Measurements from ENCODE around the gene ZNF771. TPM values are rescaled to one million over a fixed set of nuclear protein-coding genes. Genes with fewer than 3 reads are reported as not detected.

The ZNF771 gene
- total and polyA plus RNA-seq, 2 experiments from 2014 or later, result 10.8 to 12.0 TPM

DNA sequence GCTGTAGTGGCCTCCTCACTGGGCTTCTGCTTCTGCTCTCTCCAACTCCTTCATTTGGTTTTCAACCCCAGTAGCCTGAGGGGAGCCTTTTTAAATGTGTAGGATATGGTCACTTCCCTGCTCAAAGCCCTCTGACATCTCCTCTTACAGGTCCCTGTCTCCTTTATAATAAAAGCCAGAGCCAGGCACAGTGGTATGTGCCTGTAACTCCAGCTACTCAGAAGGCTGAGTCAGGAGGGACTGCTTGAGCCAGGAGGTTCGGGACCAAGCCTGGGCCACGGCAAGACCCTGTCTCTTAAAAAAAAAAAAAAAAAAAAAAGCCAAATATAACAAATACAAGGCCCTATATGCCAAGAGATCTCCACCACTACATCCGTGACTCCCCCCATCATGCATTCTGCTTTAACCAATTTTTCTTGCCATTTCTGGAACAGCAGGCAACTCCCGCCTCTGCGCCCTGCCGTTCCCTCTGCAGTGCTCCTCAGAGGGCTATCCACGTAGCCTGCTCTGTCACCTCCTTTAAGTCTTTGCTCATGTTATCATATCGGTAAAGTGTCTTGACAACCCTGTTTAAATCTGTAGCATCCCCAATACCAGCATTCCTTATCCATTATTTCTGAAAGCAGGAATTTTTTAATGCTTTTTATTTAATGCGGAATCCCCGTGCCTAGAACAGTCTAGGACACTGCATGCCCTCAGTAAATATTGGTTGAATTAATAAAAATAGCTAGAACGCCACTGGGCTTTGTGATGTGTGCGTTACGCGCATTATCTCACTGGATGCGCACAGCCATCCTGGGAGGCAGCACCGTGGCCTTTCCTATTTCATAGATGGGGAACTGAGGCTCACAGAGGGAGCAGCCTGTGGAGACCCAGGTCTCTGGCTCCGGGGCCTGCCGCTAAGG is 9.5 kb downstream of the ZNF771 start (continued):
- TF ChIP-seq, protein P1, sequence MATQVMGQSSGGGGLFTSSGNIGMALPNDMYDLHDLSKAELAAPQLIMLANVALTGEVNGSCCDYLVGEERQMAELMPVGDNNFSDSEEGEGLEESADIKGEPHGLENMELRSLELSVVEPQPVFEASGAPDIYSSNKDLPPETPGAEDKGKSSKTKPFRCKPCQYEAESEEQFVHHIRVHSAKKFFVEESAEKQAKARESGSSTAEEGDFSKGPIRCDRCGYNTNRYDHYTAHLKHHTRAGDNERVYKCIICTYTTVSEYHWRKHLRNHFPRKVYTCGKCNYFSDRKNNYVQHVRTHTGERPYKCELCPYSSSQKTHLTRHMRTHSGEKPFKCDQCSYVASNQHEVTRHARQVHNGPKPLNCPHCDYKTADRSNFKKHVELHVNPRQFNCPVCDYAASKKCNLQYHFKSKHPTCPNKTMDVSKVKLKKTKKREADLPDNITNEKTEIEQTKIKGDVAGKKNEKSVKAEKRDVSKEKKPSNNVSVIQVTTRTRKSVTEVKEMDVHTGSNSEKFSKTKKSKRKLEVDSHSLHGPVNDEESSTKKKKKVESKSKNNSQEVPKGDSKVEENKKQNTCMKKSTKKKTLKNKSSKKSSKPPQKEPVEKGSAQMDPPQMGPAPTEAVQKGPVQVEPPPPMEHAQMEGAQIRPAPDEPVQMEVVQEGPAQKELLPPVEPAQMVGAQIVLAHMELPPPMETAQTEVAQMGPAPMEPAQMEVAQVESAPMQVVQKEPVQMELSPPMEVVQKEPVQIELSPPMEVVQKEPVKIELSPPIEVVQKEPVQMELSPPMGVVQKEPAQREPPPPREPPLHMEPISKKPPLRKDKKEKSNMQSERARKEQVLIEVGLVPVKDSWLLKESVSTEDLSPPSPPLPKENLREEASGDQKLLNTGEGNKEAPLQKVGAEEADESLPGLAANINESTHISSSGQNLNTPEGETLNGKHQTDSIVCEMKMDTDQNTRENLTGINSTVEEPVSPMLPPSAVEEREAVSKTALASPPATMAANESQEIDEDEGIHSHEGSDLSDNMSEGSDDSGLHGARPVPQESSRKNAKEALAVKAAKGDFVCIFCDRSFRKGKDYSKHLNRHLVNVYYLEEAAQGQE (IDR thresholded peaks at IDR 0.05; ENCODE audit: unreplicated experiment), result no peak
- TF ChIP-seq ZNF114 (CRISPR knock-in tag; IDR thresholded peaks at IDR 0.05) (no peak), EZH2phosphoT487 (IDR thresholded peaks at IDR 0.05; ENCODE audit: unreplicated experiment) (no peak), CREB1 (CRISPR knock-in tag; IDR thresholded peaks at IDR 0.05; ENCODE audit: low read depth) (no peak), POLR2AphosphoS5 (IDR thresholded peaks at IDR 0.05; ENCODE audit: low read depth) (no peak), NANOG (IDR thresholded peaks at IDR 0.05; ENCODE audit: borderline replicate concordance) (no peak), JUNB (IDR thresholded peaks at IDR 0.05; ENCODE audit: unreplicated experiment) (no peak), EZH2 (IDR thresholded peaks at IDR 0.05; ENCODE audit: low read depth, unreplicated experiment) (no peak), ZNF331 (CRISPR knock-in tag; IDR thresholded peaks at IDR 0.05; ENCODE audit: low read depth) (no peak)
- TF ChIP-seq, protein P2, sequence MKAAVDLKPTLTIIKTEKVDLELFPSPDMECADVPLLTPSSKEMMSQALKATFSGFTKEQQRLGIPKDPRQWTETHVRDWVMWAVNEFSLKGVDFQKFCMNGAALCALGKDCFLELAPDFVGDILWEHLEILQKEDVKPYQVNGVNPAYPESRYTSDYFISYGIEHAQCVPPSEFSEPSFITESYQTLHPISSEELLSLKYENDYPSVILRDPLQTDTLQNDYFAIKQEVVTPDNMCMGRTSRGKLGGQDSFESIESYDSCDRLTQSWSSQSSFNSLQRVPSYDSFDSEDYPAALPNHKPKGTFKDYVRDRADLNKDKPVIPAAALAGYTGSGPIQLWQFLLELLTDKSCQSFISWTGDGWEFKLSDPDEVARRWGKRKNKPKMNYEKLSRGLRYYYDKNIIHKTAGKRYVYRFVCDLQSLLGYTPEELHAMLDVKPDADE (IDR thresholded peaks at IDR 0.05), result no peak

DNA sequence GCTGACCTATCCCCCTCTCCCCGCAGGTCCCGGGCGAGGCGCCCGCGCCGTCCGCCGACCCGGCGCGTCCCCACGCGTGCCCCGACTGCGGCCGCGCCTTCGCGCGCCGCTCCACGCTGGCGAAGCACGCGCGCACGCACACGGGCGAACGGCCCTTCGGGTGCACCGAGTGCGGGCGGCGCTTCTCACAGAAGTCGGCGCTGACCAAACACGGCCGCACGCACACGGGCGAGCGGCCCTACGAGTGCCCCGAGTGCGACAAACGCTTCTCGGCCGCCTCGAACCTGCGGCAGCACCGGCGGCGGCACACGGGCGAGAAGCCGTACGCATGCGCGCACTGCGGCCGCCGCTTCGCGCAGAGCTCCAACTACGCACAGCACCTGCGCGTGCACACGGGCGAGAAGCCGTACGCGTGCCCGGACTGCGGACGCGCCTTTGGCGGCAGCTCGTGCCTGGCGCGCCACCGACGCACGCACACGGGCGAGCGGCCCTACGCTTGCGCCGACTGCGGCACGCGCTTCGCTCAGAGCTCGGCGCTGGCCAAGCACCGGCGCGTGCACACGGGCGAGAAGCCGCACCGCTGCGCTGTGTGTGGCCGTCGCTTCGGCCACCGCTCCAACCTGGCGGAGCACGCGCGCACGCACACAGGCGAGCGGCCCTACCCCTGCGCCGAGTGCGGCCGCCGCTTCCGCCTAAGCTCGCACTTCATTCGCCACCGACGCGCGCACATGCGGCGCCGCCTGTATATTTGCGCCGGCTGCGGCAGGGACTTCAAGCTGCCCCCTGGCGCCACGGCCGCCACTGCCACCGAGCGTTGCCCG is 10.3 kb downstream of the ZNF771 start:
- H2AFZ ChIP-seq, result peak overlapping the region; percentile 63
- H3K4me1 ChIP-seq (ENCODE audit: insufficient read depth), result no peaks in the 10 kb centered on the region
- peaks cover 37% of the 10 kb centered on the region for H3F3A ChIP-seq (replicated peaks; ENCODE audit: low read depth)
- DNase-seq (ENCODE audit: low spot score) (peak; percentile 97), ATAC-seq (peak; percentile 91)
- peak overlapping the region; percentile 62 for H3K4me3 ChIP-seq
- H3K9me2 ChIP-seq (ENCODE audit: insufficient read depth), result no peaks in the 10 kb centered on the region
- no peaks in the 10 kb centered on the region for H3K27me3 ChIP-seq (ENCODE audit: insufficient read depth)
- Mint-ChIP-seq H3K27me3 (ENCODE audit: insufficient read depth, low read depth, poor library complexity) (peaks cover 12% of the 10 kb centered on the region), H3K4me1 (peaks cover 11% of the 10 kb centered on the region), H3K9me3 (no peaks in the 10 kb centered on the region), H3K27ac (no peak overlapping the region), H3K4me3 (peak overlapping the region; percentile 66; the same call in 1 of the 3 replicates), H3K36me3 (ENCODE audit: low read depth) (peaks cover 46% of the 10 kb centered on the region)
- H3K4me2 ChIP-seq, result peak overlapping the region; percentile 86
- H3K36me3 ChIP-seq (ENCODE audit: insufficient read depth), result peaks cover 7% of the 10 kb centered on the region
- H3K27ac ChIP-seq (ENCODE audit: low read depth), result peak overlapping the region; percentile 69; the same call in 1 of the 2 replicates
- no peak for TF ChIP-seq ZNF114 (CRISPR knock-in tag; IDR thresholded peaks at IDR 0.05)
- TF ChIP-seq, protein P3, sequence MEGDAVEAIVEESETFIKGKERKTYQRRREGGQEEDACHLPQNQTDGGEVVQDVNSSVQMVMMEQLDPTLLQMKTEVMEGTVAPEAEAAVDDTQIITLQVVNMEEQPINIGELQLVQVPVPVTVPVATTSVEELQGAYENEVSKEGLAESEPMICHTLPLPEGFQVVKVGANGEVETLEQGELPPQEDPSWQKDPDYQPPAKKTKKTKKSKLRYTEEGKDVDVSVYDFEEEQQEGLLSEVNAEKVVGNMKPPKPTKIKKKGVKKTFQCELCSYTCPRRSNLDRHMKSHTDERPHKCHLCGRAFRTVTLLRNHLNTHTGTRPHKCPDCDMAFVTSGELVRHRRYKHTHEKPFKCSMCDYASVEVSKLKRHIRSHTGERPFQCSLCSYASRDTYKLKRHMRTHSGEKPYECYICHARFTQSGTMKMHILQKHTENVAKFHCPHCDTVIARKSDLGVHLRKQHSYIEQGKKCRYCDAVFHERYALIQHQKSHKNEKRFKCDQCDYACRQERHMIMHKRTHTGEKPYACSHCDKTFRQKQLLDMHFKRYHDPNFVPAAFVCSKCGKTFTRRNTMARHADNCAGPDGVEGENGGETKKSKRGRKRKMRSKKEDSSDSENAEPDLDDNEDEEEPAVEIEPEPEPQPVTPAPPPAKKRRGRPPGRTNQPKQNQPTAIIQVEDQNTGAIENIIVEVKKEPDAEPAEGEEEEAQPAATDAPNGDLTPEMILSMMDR (conservative IDR thresholded peaks at IDR 0.05; ENCODE audit: low read depth in 2 of 2), result peak in 1 of 2 experiments; percentile 46; a peak in 2 of 4 replicates
- TF ChIP-seq POLR2AphosphoS5 (IDR thresholded peaks at IDR 0.05; ENCODE audit: low read depth), result peak; percentile 73
- peak; percentile 56 for TF ChIP-seq CREB1 (CRISPR knock-in tag; IDR thresholded peaks at IDR 0.05; ENCODE audit: low read depth)
- TF ChIP-seq ZNF331 (CRISPR knock-in tag; IDR thresholded peaks at IDR 0.05; ENCODE audit: low read depth), result no peak
- TF ChIP-seq, protein P1 (IDR thresholded peaks at IDR 0.05; ENCODE audit: unreplicated experiment), result no peak
- no peaks in the 10 kb centered on the region for H3K79me2 ChIP-seq (replicated peaks; ENCODE audit: insufficient read depth)
- H4K20me1 ChIP-seq (replicated peaks; ENCODE audit: insufficient read depth), result peaks cover 34% of the 10 kb centered on the region
